Measurements from ENCODE around the gene WDR36. TPM values are rescaled to one million over a fixed set of nuclear protein-coding genes. Genes with fewer than 3 reads are reported as not detected.

Gene WDR36
- total and polyA plus RNA-seq, 2 experiments from 2014 or later, result 14.1 to 14.9 TPM

- Histone ChIP-seq H3K27me3 (no peaks in the 10 kb centered on the region), H3K9me3 (ENCODE audit: low read depth) (no peaks in the 10 kb centered on the region), H3K4me1 (ENCODE audit: low read depth) (no peaks in the 10 kb centered on the region), H3K27ac (no peak overlapping the region), H3K36me3 (peaks cover 70% of the 10 kb centered on the region), H3K4me3 (no peak overlapping the region)
- no peak for TF ChIP-seq CTCF (IDR thresholded peaks at IDR 0.05; ENCODE audit: low read depth, low read length)
- DNase-seq (ENCODE audit: low read depth in 1 of 2, low spot score in 1 of 2), result no peak
Observed at GRCh38 chr5:111106320-111106948, 14.3 kb downstream of the WDR36 start.

GRCh38 chr5:111107371-111107770 lies 15.2 kb downstream of the WDR36 start:
- peaks cover 71% of the 10 kb centered on the region for H3K36me3 ChIP-seq
- H3K9me3 ChIP-seq (ENCODE audit: low read depth), result no peaks in the 10 kb centered on the region
- no peak for TF ChIP-seq CTCF (IDR thresholded peaks at IDR 0.05; ENCODE audit: low read depth, low read length)

GRCh38 chr5:111111956-111112355 lies 19.8 kb downstream of the WDR36 start:
- Histone ChIP-seq H3K36me3 (peaks cover 56% of the 10 kb centered on the region), H3K4me3 (no peak overlapping the region)
- DNase-seq (ENCODE audit: low read depth in 1 of 2, low spot score in 1 of 2), result no peak

More at GRCh38 chr5:111107371-111107770, 15.2 kb downstream of the WDR36 start:
- H3K27ac ChIP-seq, result no peak overlapping the region
- no peaks in the 10 kb centered on the region for H3K27me3 ChIP-seq
- peak in 1 of 2 donors; percentile 34 for DNase-seq (ENCODE audit: low read depth in 1 of 2, low spot score in 1 of 2)
- H3K4me3 ChIP-seq, result no peak overlapping the region
- H3K4me1 ChIP-seq (ENCODE audit: low read depth), result no peaks in the 10 kb centered on the region

GRCh38 chr5:111113678-111114077 lies 21.5 kb downstream of the WDR36 start:
- H3K27ac ChIP-seq, result no peak overlapping the region
- no peaks in the 10 kb centered on the region for H3K4me1 ChIP-seq (ENCODE audit: low read depth)
- H3K9me3 ChIP-seq (ENCODE audit: low read depth), result no peaks in the 10 kb centered on the region
- no peak for DNase-seq (ENCODE audit: low read depth in 1 of 2, low spot score in 1 of 2)
- H3K27me3 ChIP-seq, result no peaks in the 10 kb centered on the region
- no peak overlapping the region for H3K4me3 ChIP-seq
- peaks cover 54% of the 10 kb centered on the region for H3K36me3 ChIP-seq
- no peak for TF ChIP-seq CTCF (IDR thresholded peaks at IDR 0.05; ENCODE audit: low read depth, low read length)

More at GRCh38 chr5:111111956-111112355, 19.8 kb downstream of the WDR36 start:
- no peak for TF ChIP-seq CTCF (IDR thresholded peaks at IDR 0.05; ENCODE audit: low read depth, low read length)
- Histone ChIP-seq H3K4me1 (ENCODE audit: low read depth) (no peaks in the 10 kb centered on the region), H3K9me3 (ENCODE audit: low read depth) (no peaks in the 10 kb centered on the region), H3K27ac (no peak overlapping the region), H3K27me3 (no peaks in the 10 kb centered on the region)

- no peak for TF ChIP-seq CTCF (IDR thresholded peaks at IDR 0.05; ENCODE audit: low read depth, low read length)
- Histone ChIP-seq H3K27ac (no peak overlapping the region), H3K4me1 (ENCODE audit: low read depth) (no peaks in the 10 kb centered on the region), H3K27me3 (no peaks in the 10 kb centered on the region), H3K4me3 (no peak overlapping the region), H3K9me3 (ENCODE audit: low read depth) (no peaks in the 10 kb centered on the region), H3K36me3 (peaks cover 60% of the 10 kb centered on the region)
- DNase-seq (ENCODE audit: low read depth in 1 of 2, low spot score in 1 of 2), result no peak
Observed at GRCh38 chr5:111115229-111115628, 23.1 kb downstream of the WDR36 start.
